GM19238 (cell line): ENCODE results near the gene GALNT5.
"Not testable (repeated sequence)": the region's sequence is repeated elsewhere in the genome, so short reads cannot be mapped to it uniquely, and the experiment has no call there.

Source experiments
- DNase-seq: peaks from one replicate; pipeline ENCODE4 v3.0.0; 2011; ENCODE audit warnings: low spot score; ENCODE audit not compliant: insufficient read length

GALNT5 gene

GRCh38 chr2:157327200-157327599, 69.7 kb downstream of the GALNT5 start:
- DNase-seq: no peak

GRCh38 chr2:157327621-157328500, 70.4 kb downstream of the GALNT5 start:
- DNase-seq: peak; percentile 57

- no peak for DNase-seq
Measured at GRCh38 chr2:157329524-157329923, 72.0 kb downstream of the GALNT5 start.

- no peak for DNase-seq
Measured at GRCh38 chr2:157333304-157334047, 76.0 kb downstream of the GALNT5 start.

- DNase-seq: no peak
Measured at GRCh38 chr2:157334335-157334734, 76.8 kb downstream of the GALNT5 start.

GRCh38 chr2:157334797-157335196, 77.3 kb downstream of the GALNT5 start:
- no peak for DNase-seq

GRCh38 chr2:157336137-157337010, 78.9 kb downstream of the GALNT5 start:
- peak; percentile 3 for DNase-seq

- DNase-seq: no peak
Measured at GRCh38 chr2:157337978-157338377, 80.5 kb downstream of the GALNT5 start.

GRCh38 chr2:157339965-157340655, 82.6 kb downstream of the GALNT5 start:
- DNase-seq: no peak

GRCh38 chr2:157341381-157341780, 83.9 kb downstream of the GALNT5 start:
- DNase-seq: not testable (repeated sequence)

- no peak for DNase-seq
Measured at GRCh38 chr2:157345647-157346389, 88.3 kb downstream of the GALNT5 start.

- DNase-seq: no peak
Measured at GRCh38 chr2:157348291-157348921, 90.9 kb downstream of the GALNT5 start.

- DNase-seq: no peak
Measured at GRCh38 chr2:157349949-157350515, 92.5 kb downstream of the GALNT5 start.

- DNase-seq: no peak
Measured at GRCh38 chr2:157355618-157356017, 98.1 kb downstream of the GALNT5 start.

- no peak for DNase-seq
Measured at GRCh38 chr2:157359628-157360027, 102.1 kb downstream of the GALNT5 start.

- DNase-seq: no peak
Measured at GRCh38 chr2:157361526-157361925, 104.0 kb downstream of the GALNT5 start.

GRCh38 chr2:157362627-157363026, 105.1 kb downstream of the GALNT5 start:
- no peak for DNase-seq

- no peak for DNase-seq
Measured at GRCh38 chr2:157363612-157364101, 106.2 kb downstream of the GALNT5 start.
